NCI-H748 (cell line): ENCODE results near the gene GIPC2.

Experiments
- DNase-seq: peaks from one replicate; lab custom pipeline; 2025; ENCODE audit not compliant: unreplicated experiment; lab: John Stamatoyannopoulos, UW

Gene GIPC2

DNA sequence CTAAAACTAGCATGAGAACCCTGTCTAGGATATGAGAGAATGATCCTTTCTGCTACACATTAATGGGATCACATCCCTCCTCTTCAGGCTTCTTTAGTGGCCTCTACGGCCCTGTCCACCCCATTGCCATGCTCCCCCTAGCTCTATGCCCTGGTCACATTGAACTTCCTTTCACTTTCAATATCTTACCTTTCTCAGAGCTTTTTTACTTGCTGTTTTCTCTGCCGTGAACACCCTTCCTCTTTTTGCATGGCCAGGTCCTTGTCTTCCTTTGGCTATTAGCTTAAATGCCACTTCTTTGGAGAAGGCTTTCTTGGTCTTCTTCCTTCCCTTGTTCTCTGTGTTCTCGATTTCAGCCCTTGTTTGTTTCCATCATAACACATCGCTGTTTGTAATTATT, 97.4 kb downstream of the GIPC2 start:
- DNase-seq, result no peak

DNA sequence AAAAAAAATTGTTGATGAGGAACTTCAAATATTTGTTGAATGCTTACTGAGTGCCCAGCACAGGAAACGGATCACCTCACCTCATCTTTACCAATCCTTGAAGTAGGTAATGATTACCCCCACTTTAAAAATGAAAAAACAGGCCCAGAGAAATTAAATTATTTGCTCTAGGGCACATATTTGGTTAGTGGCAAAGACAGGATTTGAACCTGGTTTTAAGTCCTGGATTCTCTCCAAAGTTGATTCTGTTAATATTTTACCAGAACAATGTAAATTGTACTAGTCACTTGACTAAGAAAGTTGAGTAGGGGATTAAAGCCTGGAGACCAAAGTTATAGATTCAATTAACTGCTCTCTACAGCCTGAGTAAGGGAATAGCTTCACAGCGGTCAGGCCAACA, 97.9 kb downstream of the GIPC2 start:
- DNase-seq, result no peak

DNA sequence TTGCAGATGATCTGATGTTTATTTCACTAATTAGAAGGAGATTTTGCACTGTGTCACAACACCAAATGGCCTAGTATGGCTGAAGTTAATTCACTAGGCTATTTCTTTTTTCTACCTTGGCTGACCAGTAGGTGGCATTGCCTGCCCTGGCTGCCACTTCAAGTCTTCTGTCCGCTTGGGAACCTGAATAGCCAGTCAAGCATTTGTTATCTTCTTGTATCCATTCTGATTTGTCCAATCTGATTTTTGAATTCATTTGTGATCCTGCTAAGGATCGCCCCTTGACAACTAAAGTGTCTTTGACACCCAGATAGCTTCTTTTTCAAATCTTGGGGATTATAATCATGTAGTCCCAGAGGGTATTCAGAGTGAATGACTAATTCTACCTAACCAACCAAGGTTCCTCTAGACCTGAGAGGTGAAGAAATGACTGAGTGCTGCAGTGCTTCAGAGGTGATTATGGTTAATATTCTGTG, 99.4 kb downstream of the GIPC2 start:
- DNase-seq, result peak; percentile 57

DNA sequence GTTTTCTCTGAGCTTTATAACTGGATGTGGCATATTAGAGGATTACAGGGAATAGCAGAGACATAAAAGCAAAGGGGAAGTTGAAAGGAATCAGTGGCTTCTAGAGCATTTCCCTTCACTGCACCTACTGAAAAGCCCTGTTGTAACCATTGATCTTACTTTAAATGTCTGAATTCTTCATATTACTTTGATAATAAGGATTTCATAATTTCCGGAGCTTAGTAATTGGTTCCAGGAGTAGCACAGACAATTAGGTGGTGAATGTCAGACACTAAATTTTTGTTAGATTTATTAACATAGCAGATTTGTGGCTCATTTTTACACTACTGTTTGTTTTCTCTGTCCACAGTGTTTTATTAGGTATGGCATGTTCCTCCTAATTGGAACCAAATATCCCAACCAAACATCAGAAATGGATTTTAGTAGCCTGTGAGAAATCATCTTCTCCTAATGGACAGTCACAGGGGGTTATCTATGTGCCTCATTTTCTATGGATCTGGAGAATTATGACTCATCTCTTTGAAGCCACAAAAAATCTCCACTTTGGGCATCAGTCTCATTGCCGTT, 100.5 kb downstream of the GIPC2 start:
- no peak for DNase-seq

DNA sequence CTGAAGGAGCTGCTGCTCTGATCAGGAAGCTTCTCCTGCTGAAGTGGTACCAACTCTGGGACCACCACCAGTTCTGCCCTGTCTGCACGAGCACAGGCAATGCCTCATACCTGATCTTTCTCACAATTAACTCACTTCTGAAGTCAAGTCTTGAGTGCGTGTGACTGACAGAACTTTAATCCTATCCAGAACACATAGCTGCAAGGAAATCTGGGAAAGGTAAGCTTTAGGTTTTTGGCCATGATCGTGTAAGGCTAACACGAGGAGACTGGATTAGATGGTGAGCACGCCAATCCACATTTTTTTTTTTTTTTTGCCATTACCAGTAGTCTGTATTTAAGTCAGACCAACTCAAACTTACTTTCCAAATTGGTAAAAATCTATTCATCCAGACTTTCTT, 101.3 kb downstream of the GIPC2 start:
- no peak for DNase-seq

DNA sequence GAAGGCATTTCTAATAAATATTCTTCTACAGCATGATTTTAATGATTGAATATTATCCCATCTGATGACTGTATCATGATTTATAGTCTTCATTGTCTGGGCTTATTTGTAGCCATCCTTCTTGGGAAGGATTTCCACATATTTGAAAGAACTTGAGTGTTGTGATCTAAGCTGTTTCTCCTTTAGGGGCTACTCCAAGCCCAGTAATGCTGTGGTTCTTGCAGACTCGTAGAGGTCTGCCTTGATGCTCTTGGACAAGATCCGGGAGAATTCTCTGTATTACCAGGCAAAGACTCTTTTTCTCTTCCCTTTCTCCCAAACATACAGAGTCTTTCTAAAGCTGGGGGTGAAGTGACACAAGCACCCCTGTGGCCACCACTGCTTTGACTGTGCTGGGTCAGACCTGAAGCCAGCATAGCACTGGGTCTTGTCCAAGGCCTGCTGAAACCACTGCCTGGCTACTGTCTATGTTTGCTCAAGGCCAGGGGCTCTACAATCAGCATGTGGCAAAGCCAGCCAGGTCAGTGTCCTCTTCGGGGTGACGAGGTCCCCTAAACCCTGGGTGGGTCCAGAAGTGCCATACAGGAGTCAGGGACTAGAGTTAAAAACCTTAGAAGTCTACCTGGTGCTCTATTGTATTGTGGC, 107.4 kb downstream of the GIPC2 start:
- DNase-seq, result no peak

DNA sequence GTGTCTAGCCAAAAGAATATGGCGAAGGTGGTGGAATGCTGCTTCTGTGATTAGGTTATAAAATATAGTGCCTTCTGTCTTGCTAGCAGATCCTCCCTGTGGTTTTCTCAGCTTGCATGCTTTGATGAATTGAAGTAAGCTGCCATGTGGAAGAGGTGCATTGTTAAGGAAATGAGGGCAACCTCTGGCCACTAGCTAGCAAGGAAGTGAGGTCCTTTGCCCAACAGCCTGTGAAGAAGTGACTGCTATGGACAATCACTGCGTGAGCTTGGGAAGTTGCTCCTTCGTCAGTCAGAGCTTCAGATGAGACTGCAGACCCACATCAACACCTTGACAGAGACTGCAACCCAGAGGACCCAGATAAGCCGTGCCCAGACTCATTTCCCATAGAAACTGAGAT, 109.4 kb downstream of the GIPC2 start:
- no peak for DNase-seq

DNA sequence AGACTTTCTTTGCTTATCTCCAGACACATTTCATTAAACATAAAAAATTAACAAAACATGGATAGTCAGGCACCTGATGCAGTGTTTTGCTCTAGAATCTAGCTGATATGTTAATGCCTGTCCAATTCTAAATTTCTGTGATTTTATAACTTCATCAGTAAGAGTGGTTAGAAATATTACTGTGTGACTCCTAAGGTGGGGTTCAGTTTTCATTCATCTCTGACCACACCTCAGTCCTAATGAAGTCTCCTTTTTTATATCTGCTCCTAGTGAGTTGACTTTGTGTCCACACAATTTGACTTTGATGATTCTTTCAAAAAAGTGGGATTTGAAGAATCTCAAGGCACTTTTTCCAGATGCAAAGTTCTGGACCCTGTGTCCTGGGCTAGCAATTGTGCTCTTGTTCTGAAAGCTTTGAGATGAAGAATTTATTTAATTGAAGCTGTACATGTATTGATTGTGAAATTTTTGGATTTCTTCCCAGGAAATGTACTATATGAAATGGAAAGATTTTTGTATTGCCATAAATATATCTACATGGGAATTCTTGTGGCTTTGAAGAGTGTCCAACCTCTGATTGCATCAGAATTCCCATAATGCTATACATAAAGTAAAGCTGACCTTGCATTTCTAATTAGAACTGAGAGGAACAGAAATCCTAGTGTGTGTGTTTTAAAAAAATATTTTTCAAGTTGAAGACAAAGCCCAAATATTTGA, 111.2 kb downstream of the GIPC2 start:
- no peak for DNase-seq

DNA sequence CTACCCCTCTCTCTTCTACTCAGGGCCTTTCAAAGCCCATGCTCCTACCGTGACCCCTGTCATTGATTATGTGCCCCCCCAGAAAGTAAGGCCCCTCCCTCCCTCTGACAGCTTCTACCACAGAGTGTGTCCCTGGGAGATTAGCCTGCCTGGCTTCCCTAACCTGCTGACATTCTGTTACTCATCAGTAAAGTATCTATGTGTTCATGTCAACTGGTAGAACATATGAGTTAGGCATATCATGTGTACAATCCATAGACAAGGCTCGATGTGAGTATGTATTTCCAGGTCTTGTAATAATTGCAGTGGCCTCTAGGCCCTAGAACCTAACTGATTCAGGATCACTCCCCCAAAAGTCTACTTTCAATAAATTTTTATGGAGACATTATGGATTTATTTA, 120.0 kb downstream of the GIPC2 start:
- no peak for DNase-seq

DNA sequence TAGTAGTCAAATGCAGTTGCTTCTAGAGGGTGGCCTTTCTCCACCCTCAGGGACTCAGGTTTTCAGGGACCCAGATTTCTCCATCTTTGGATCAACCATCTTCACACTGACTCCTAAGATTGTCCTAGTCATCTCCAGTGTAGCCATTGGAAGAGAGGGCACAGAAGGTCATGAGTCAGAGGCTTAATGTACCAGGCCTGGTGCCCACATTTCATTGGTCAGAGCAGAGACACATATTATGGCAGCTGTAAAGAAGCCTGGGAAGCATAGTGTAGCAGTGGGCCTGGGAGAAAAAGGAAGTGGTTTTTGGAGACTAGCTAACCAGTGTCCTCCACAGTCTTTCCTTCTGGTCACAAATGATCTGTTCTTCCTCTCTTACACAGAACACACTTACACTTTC, 122.5 kb downstream of the GIPC2 start:
- DNase-seq, result no peak

DNA sequence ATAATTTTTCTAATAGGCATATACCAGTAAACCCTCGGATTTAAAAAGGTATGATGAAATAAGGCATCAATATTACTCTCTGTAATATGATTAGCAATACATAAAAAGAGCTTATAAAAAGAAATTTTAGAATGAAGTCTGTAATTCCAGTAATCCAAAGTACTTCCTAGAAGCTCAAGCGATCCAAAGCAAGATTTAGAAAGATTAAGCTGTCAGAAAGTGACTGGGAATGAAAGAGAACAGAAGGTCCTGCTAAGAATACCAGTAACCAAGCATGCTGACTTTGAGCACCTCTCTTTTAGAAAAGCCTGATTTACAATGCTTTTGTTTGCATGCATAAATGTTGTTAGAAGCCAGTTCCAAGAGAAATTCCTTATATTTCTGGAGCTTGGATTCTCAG, 125.1 kb downstream of the GIPC2 start:
- no peak for DNase-seq

DNA sequence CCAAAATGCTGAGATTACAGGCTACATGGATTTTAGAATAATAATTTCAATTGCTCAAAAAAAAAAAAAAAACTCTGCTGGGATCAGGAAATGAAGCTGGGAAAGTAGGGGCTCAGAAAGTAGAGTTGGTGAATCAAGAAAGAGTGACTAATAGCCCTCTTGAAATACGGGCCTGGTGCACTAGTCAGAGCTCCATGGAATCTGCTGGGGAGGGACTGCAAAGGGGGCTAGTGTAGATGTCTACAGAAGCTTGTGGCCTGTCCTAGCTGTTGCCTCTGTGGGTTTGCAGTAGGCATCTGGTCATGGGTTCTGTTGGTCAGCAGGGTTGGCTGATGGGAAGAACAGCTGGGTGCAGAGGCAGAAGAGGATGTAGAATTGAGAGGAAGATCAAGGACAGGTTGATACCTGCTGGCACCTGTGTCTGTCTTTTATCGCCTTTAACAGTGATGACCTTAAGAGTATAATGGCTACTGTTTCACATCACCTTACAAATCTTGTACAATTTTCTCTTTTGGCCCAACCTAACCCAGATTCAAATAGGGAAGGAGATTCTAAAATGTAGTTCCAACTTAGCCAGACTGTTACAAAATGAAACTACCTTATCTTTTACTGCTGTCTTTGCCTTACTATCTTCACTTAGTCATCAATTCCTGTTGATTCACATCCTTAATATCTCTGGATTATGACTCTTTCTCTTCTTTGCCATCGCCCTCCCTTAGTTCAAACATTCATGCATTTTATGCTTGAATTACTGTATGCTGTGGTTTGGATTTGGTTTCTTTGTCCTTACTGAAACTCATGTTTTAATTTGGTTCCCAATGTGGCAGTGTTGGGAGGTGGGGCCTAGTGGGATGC, 126.2 kb downstream of the GIPC2 start:
- no peak for DNase-seq

DNA sequence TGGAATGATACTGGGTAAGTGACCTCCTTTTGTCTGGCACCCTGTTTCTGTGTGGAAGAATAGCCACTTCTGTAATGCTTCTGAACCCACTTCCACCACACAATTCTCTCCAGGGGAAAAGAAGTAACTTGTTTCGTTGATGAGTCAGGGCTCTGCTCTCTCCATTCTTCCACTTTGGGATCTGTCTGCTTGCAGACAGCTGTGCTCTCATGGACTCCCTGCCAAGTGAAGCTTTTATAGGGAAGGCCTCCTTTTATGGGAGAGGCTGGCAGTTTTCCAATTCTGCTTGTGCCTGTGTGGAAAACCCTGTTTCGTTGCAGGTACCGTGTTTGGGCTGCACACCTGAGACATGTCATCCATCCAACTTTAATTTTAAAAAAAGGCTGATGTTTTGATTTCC, 130.7 kb downstream of the GIPC2 start:
- DNase-seq, result peak; percentile 79

DNA sequence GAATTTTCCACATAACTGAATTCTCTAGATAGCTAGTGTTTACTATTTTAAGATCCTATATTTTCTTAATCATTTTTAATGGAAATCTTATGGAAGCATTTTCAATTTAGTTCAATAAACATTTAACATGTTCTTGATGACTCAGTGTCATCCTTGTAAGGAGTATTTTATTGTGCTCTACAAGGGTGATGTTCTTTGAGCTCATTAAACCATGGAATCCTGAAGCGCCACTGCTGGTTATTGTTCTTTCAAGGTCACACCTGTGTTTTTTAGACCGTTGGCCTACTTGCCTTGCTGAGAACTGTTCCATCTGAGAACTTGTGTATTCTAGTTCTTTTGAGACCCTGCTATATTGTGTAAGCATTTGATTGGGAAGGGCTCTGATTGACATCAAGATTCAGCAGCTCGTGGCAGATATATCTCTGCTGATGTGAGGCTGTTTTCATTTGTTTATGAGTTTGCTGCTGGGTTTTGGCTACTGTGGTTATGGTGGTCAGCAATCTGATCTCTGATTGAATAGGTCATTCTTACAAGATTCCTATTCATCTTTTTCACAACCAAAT, 132.0 kb downstream of the GIPC2 start:
- no peak for DNase-seq

DNA sequence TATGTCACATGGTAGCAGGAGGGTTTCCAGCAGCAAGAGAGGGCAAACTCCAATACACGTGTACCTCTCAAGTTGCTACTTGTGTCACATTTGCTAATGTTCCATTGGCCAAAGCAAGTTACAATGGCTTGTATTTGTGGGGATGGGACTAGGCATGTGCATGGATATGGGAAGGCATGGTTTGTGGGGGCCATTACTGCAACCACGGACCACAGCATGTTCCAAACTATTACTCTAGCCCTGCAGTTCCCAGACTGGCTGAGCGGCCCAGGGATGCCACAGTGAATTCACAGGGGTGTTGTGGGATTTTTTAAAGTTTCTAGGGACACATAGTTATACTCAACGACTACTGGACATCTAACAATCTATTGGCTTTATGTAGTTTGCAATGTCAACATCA, 133.1 kb downstream of the GIPC2 start:
- no peak for DNase-seq

DNA sequence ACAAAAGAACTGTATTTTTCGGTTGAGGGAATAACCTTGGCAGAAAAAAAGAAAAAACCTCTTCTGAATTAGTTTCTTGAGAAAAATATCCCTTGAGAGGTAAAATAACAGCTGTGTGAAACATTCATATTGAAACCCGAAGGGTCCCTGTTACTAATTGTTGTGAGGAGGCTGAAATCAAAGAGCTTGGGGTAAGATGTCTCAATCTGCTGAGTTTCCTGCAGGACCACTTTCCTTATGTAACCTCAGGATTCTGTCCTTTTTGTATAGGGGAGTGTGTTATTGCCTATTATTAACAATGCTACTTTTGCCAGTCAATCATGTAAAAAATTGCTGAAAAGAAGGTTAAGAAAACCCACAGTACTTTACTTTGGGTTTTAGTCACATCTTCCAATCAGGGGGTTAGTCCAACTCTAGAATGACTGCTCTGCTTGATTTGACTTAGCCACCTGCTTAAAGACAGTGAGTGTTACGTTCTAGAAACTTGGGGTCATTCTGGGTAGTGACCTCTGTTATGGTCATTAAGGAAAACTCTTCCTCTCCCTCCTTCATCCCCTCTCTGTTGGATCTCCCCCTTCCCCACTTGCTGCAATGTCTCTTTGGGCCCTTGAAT, 138.8 kb downstream of the GIPC2 start:
- no peak for DNase-seq
